Inflammatory macrophage treated with lipopolysaccharide for 1 hour (primary cell): ENCODE measurements around the gene ARL6IP6.
"Not testable (repeated sequence)": the region's sequence is repeated elsewhere in the genome, so short reads cannot be mapped to it uniquely, and the experiment has no call there.

Source experiments
- DNase-seq, 2 donors: peaks; one replicate each; pipeline ENCODE4 v3.0.0-alpha.2; 2020 to 2022

Gene ARL6IP6

DNA sequence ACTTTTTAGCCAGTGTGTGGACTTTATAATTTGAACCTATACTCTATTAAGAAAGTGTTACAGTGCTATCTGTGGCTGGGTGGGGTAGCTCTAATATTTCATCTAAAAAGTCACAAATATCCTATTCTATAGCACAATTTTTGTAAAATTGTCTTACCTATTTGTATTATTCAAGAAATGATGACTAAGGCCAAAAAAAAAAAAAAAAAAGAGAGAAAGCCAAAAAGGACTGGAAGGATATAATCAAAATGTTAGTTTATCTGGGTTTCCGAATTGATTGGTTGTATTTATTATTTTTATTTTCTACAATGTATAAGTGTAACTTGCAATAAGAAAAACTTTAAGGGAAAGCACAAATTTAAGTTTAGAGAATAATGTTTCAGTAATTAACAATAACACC is 5.5 kb downstream of the ARL6IP6 start:
- no peak for DNase-seq

DNA sequence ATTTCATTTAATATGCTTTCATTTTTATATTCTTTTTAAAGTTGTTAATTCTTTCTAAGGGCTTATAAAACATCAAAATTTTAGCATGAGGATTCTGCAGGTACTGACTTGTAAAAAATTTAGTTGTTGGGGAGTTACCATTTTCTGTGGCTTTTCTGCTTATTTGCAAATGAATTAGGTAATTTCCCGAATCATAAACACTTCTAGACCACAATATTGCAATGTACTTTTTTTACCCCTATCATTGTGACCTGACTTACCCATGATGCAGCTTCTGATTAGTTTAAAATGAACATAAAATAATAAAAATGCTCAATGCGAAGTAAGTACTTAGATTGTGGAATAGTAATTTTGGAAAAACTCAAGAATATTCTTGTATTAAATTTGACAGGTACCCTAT is 11.4 kb downstream of the ARL6IP6 start:
- peak; percentile 11 to 15 for DNase-seq

DNA sequence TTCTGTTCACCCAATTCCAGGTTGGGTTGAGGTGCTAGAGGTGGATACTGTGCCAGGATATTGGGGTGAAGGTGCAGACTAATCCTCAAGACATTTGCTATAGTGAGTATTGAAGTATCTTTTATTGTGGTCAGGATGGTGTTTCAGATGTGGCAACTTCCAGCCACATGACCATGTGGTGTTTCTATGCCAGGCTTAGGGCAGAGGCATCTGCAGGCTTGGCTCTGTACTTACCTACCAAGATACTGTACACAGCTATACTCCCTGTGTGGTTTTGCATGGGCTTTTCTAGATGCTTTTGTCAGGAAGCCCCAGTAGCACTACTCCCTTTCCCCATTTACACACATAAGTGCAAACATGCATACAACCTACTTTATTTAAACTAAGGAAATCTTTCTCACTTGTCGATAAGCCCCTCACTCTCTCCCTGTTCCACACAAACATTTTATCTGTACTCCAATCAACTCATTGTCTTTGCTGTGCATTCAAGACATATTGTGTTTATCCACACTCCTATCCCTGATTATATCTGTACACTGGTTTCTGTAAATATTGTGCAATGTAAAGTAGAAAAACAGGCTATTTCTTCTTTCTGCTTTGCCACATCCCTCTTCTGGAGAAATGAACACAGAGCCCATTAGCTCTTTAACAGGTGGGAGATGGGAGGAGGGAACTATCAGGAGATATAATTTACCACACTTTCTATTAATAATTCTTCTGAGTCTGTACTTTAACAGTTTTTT is 12.3 kb downstream of the ARL6IP6 start:
- peak; percentile 18 to 41 for DNase-seq

DNA sequence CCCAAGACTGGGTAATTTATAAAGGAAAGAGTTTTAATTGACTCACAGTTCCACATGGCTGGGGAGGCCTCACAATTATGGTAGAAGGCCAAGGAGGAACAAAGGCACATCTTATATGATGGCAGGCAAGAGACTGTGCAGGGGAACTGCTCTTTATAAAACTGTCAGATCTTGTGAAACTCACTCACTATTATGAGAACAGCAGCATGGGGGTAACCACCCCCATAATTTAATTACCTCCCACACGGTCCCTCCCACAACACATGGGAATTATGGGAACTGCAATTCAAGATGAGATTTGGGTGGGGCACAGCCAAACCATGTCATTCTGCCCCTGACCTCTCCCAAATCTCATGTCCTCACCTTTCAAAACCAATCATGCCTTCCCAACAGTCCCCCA is 19.1 kb downstream of the ARL6IP6 start:
- DNase-seq = not testable (repeated sequence)

DNA sequence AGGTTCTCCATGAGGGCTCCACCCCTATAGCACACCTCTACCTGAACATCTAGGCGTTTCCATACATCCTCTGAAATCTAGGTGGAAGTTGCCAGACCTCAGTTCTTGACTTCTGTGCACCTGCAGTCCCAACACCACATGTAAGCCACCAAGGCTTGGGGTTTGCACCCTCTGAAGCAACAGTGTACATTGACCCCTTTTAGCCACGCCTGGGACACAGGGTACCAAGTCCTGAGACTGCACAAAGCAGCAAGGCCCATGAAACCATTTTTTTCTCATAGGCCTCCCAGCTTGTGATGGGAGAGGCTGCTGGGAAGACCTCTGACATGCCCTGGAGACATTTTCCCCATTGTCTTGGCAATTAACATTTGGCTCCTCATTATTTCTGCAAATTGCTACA is 20.0 kb downstream of the ARL6IP6 start:
- DNase-seq = no peak

DNA sequence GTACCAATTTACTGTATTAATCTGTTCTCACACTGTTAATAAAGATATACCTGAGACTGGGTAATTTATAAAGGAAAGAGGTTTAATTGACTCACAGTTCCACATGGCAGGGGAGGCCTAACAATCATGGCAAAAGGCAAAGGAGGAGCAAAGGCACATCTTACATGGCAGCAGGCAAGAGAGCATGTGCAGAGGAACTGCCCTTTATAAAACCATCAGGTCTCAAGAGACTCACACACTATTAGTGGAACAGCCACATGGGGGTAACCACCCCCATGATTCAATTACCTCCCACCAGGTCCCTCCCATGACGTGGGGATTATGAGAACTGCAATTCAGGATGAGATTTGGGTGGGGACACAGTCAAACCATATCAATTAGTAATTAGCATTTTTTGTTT is 21.3 kb downstream of the ARL6IP6 start:
- not testable (repeated sequence) for DNase-seq

DNA sequence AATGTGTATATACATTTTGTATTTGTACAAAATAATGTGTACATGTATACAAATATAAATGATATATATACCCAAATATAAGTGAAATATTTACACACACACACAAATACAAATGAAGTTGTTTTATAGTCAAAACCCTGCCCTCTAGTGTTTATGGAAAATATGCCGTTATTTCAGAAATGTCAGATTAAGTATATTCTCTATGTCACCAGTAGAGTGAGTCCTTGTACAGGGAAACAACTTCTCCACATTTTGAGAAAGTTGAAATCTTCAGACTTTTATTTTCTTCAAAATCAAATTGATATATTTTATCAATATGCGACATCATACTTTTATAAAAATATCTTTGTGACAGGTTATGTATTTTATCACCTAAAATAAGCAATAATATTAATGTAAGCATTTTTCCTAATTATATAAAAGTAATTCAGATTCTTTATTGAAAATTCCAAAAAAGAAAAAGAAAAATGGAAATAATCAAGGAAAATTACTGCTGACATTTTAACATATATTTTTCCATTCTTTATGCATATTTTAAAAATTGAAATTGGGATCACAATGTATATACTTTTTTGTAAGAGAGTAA is 22.4 kb downstream of the ARL6IP6 start:
- peak; percentile 55 to 80 for DNase-seq

DNA sequence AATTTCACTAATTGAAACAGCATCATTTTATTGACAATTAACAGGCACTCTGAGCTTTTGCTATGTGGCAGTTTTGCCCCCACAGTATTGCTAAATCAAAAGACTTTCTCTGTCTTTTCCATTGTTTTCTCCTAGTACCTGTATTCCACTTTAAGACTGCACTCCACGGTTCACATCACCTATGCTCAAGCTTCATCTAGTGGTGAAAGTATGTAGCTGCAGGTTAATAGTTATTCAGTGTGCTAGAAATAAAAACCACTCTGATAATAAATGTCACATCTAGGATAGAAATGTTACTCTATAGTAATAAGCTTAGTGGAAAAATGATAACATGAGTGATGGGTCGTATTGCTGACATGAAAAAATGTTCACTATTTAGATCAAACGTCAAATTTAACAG is 24.6 kb downstream of the ARL6IP6 start:
- DNase-seq = no peak

DNA sequence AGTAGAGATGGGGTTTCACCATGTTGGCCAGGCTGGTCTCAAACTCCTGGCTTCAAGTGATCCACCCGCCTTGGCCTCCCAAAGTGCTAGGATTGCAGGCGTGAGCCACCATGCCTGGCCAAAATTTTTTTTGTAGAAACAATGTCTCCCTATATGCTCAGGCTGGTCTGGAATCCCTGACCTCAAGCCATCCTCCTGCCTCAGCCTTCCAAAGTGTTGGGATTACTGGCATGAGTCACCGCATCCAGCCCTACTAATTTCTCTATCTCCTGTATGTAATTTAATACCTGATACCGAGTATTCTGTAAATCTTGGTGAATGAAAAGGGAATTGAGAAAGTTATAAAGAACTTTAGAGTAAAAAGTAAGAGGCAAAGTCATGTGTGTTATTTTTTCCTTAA is 29.3 kb downstream of the ARL6IP6 start:
- DNase-seq = not testable (repeated sequence)

DNA sequence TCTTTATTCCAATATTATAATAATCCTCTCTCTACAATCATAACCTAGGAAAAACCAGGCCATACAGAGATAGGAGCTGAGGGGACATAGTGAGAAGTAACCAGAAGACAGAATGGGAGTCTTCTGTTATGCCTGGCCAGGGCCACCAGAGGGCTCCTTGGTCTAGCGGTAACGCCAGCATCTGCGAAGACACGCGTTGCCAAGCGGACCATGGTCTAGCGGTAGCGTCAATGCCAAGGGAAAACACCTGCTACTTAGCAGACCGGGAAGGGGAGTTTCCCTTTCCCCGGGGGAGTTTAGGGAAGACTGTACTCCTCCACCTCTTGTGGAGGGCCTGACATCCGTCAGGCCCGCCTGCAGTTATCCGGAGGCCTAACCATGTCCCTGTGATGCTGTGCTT is 36.6 kb downstream of the ARL6IP6 start:
- DNase-seq = no peak

DNA sequence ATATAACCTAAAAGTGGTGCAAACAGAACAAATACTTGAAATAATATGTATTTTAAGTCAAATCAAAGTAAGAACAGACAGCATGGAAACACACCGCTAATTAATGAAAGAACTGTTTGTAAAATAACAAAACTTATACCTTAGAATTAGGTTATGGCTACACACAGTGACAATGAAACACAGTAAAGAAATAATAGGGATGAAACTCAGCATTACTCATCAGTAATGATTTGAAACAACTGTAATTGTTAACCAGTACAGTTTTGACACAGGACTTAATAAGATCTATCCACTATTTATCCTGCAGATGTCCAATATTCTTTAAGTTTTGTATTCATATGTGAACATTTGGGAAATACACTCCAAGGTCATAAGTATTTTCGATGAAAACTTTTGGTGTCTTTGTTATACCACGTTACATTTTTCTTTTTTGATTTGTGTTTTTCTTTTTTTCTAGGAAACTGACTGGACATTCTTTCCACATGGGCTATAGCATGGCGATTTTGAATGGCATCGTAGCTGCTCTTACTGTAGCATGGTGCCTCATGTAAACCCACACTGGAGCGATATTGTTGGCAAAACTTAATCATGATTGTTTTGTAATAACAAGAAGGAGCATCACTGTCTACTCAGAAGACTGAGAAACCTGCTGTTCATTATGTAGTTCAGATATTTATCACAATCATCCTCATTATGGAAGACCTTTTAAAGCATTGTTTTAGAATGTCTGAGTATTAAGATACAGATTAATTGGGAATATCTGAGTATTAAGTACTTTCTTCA is 41.1 kb downstream of the ARL6IP6 start:
- DNase-seq = no peak

DNA sequence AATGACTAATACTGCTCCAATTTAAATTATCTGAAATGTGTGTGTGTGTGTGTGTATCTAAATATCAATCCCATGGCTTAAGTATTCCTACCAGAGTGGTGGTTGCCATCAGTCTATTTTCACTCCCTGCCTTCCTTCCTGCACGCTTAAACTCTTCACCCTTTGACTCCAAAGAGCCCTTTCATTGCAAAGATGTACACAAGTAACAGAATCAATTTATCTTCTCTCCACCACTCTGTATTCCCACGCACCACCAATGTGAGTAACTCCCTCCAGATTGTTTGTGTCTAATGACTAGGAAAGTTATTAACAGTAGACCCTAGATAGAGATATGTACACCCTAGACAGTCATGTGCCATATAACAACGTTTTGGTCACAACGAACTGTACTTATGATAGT is 42.8 kb downstream of the ARL6IP6 start:
- no peak for DNase-seq

DNA sequence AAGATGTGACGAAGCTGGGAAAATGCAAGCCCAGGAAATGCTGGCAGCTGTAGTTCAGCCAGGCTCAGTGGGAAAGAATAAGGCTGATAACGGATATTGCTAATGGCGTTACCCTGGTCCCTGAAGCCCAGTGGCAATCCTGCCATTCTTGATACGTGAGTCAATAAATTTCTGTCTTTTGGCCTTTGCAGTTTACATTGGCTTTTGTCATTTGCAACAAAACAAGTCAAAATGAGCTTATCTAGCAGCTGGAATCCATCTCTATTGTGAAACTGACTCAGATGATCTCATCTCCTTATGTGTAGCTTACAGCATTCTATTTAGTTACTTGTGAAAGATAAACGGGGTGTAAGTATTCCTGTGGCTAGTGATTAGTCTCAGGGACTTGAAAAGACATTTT is 43.8 kb downstream of the ARL6IP6 start:
- no peak for DNase-seq

DNA sequence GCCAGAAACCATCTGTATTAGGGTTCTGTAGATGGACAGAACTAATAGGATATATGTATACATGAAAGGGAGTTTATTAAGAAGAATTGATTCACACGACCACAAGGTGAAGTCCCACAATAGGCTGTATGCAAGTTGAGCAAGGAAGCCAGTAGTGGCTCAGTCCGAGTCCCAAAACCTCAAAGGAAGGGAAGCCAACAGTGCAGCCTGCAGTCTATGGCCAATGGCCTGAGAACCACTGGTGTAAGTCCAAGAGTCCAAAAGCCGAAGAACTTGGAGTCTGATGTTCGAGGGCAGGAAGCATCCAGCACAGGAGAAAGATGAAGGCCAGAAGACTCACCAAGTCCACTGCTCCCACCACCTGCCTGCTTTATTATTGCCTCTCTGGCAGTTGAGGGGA is 44.8 kb downstream of the ARL6IP6 start:
- not testable (repeated sequence) for DNase-seq

DNA sequence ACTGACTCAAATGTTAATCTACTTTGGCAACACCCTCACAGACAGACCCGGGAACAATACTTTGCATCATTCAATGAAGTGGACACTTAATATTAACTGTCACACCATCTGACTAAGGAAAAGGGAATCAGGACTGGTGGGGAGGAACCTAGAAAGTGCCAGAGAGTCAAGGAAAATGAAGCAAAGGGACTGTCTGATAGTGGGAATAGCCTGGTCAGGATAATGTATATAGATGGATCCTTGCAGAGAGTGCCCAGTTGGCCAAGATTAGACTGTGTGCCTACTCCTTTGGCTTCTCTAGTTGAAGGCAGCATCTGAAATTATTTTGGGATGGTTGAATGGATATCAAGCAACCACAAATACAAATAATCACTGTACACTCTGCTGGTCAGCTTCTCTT is 45.2 kb downstream of the ARL6IP6 start:
- no peak for DNase-seq

DNA sequence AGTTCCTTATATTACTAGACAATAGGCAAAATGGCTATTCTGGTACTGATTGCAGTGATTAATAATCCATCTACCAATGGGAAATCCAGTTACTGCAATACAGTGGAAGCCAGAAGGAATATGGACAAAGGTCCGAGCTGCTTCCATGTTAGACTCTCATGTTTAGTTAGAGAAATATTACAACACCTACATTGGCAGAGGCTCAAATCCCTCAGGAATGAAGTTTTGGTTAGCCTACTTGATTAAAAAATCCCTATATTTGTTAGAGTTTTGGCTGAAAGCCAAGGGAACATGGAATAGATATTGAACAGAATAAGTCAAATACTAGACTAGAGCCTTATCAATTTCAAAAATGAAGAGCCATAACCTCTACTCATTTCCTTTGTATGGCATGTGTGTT is 48.5 kb downstream of the ARL6IP6 start:
- no peak for DNase-seq

DNA sequence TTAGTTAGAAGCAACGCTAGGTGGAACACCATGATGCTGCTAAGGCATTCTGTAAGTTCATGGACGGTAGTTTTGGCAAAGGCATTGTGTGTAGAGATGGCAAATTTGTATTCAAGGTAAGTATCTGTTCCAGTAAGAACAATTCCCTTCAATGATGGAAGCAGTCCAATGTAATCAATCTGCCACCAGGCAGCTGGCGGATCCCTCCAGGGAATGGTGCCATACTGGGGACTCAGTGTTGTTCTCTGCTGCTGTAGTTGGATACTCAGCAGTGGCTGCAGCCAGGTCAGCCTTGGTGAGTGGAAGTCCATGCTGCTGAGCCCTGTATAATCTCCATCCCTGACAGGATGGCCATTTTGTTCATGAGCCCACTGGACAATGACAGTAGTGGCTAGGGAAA is 62.8 kb downstream of the ARL6IP6 start:
- DNase-seq = no peak

DNA sequence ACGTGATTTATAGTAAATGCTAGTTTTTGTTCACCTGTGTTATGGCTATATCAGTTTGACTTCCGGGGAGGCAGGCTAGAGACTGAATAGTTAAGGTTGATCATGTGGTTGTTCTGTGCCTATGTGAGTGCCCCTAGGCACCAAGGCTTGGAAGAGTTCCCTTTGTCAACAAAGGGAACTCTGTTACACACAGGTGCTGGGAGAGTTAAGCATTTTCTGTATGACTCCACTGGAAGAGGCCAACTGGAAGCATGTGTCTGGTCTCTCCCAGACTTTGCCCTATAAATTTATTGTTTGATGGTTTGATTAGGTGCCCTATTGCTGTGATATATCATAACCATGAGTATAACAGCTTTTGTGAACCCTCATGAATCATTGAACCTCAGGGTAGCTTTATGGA is 63.8 kb downstream of the ARL6IP6 start:
- no peak for DNase-seq

DNA sequence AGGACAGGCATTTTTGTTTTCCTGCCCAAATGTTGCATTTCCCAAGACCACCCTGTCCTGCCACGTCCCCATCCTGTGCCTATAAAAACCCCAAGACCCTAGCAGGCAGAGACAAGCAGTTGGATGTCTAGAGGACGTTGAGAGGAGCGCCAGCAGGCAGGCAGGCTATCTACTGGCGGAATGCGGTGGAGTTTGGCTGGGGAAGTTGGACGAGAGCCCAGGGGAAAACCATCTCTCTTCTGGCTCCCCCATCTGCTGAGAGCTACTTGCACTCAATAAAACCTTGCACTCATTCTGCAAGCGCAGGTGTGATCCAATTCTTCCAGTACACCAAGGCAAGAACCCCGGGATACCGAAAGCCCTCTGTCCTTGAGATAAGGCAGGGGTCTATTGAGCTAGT is 72.5 kb downstream of the ARL6IP6 start:
- no peak for DNase-seq

DNA sequence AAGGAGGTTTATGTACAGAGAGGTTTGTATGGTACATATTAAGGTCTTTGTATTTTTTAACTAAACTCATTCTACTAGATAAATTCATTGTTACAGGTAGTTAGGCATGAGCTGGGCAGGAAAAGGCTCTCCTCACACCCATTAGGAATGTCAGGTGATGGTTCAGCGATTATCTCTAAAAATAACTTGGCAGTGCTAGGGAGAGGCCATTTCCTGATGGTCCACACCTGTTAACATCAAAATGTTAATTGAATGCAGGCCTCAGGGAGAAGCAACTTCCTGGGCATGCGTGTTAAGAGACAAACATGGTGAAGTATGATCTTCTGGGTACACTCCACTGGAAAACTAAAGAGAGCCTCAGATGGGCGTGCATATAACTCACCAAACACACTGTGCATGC is 73.6 kb downstream of the ARL6IP6 start:
- no peak for DNase-seq

DNA sequence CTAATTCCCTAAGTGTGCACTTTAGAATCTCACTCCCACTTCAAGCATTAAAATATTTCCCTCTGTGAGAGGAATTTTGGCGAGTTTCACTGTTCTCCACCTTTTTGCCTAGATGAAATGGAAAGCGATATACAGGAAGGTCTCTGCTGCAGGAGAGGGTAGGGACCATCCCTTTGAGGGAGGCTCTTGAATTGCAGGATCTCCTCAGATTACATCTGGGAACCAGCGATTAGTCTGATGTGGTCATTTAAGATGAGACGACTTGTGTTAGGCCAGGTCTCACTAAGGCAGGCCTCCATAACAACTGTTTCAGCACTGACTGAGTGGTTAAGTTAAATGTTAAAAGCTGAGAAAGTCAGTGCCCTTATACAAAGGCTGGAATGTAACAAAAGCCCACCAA is 74.6 kb downstream of the ARL6IP6 start:
- DNase-seq = no peak

DNA sequence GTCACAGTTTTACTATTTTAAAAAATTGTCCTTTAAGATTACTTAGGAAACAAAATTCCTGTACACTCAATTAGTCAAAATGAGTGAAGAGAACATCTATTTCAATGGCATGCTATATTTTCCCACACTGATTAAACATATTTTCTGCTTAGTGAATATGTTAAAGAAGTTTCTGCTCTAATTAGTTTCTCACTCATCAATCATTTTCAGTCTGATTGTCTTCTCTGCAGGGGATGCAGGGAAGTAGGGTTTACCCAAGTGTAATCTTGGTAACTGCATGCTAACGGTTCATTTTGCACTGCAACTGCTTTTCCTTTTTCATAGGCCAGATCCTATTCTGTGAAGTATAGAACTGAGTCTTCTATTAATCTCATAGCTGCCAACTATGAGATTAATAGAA is 78.5 kb downstream of the ARL6IP6 start:
- DNase-seq = no peak

DNA sequence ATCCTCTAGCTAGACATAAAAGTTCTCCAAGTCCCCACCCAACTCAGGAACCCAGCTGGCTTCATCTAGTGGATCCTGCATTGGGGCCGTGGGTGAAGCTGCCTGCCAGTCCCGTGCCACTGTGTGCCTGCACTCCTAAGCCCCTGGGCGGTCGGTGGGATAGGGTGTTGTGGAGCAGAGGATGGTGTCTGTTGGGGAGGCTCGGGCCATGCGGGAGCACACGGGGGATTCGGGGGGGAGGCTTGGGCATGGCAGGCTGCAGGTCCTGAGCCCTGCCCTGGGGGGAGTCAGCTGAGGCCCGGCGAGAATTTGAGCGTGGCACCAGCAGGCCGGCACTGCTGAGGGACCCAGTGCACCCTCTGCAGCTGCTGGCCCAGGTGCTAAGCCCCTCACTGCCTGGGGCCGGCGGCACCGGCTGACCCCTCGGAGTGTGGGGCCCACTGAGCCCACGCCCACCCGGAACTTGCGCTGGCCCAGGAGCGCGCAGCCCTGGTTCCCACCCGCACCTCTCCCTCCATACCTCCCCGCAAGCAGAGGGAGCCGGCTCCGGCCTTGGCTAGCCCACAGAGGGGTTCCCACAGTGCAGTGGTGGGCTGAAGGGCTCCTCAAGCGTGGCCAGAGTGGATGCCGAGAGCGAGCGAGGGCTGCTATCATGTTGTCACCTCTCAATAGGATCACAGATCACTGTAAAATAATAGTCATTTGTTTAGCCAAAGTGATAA is 86.4 kb downstream of the ARL6IP6 start:
- DNase-seq = no peak

DNA sequence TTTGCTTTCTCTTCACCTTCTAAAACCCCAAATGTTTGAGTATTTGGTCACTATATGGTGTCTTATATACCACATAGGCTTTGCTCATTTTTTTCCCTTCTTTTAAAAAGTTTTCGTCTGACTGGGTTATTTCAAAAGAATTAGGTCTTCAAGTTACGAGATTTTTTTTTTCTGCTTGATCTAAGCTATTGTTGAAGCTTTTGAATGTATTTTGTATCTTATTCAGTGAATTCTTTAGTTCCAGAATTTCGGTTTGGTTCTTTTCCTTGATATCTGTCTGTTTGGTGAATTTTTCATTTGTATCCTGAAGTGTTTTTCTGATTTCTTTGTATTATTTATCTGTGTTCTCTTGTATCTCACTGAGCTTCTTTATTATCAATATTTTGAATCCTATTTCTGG is 93.5 kb downstream of the ARL6IP6 start:
- no peak for DNase-seq
